ENCODE data around the gene IKBKG.

DNA sequence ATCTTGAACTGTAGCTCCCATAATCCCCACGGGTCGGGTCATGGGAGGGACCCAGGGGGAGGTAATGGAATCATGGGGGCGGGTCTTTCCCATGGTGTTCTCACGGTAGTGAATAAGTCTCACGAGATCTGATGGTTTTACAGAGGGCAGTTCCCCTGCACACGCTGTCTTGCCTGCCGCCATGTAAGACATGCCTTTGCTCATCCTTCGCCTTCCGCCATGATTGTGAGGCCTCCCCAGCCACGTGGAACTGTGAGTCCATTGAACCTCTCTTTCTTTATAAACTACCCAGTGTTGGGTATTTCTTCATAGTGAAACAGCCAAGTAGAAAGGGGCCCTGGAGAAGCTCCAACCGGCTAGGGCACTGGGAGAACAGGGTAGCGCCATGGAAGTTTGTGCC is 49.8 kb downstream of the IKBKG start:
- TF ChIP-seq GATA2 (IDR thresholded peaks at IDR 0.05; ENCODE audit: low read depth, low read length) (no peak), GATA3 (IDR thresholded peaks at IDR 0.05; ENCODE audit: low read depth, low read length) (no peak)
